HG03135 (cell line): ENCODE results near the gene GAL3ST3.
"Not testable (repeated sequence)": the region's sequence is repeated elsewhere in the genome, so short reads cannot be mapped to it uniquely, and the experiment has no call there.

Experiments used
- ATAC-seq: cut with Tn5 transposase; IDR thresholded peaks from one replicate; pipeline ENCODE4 v1.9.1; 2021; ENCODE audit warnings: mild to moderate bottlenecking, moderate library complexity; ENCODE audit not compliant: unreplicated experiment

GAL3ST3 gene, protein sequence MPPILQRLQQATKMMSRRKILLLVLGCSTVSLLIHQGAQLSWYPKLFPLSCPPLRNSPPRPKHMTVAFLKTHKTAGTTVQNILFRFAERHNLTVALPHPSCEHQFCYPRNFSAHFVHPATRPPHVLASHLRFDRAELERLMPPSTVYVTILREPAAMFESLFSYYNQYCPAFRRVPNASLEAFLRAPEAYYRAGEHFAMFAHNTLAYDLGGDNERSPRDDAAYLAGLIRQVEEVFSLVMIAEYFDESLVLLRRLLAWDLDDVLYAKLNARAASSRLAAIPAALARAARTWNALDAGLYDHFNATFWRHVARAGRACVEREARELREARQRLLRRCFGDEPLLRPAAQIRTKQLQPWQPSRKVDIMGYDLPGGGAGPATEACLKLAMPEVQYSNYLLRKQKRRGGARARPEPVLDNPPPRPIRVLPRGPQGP

DNA sequence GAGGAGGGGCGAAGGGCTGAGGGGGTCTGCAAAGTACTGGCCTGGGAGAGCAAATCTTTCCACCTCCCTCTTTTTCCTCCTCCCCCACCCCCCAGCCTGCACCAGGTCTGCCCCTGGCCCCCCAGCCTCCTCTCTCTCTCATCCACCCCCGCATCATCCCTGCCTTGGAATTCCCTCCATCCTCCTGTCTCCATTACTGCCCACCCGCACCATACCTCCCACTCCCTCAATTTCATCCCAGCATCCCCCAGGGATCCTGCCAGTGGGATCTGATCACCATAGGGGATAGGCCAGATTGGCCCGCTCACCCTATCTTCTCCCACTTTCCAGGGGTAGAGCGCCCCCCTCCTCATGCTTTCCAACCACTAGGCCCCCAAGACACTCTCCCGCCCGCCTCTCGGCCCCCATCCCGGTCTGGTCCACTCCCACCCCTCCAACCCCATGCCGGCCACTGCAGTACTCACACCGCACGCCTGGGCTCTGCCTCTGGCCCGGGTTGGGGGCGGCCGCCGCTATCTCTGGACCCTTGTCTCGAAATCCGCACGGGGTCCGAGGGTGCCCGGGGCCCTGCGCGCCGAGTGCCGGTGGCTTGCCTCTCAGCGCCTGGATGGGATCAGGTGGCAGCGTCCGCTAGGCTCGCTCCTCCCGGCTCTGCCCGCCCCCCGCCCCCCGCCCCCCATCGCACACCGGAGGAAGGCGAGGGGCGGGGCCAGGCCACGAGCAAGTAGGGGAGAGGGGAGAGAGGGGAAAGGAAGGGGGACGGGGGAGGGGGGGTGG is at the start of gene GAL3ST3:
Gene GAL3ST3, minus strand, starts transcription at position 615 of the 777 bp plus-strand sequence. CDS start 3,746 bp downstream, outside the sequence.
- no peak for ATAC-seq

DNA sequence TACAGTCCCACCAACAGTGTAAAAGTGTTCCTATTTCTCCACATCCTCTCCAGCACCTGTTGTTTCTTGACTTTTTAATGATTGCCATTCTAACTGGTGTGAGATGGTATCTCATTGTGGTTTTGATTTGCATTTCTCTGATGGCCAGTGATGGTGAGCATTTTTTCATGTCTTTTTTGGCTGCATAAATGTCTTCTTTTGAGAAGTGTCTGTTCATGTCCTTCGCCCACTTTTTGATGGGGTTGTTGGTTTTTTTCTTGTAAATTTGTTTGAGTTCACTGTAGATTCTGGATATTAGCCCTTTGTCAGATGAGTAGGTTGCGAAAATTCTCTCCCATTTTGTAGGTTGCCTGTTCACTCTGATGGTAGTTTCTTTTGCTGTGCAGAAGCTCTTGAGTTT is 43.2 kb upstream of the GAL3ST3 start:
- ATAC-seq, result not testable (repeated sequence)

DNA sequence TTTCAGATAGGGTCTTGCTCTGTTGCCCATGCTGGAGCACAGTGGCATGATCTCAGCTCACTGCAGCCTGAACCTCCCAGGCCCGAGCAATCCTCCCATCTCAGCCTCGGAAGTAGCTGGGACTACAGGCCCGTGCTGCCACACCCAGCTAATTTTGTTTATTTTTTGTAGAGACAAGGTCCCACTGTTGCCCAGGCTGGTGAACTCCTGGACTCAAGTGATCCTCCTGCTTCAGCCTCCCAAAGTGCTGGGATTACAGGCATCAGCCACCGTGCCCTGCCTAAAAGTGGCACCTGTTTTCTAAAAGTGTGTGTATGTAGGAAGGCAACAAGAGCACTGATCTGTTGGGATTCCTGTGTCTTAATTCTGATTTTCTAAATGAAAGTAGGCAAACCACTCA is 41.3 kb upstream of the GAL3ST3 start:
- ATAC-seq, result no peak

DNA sequence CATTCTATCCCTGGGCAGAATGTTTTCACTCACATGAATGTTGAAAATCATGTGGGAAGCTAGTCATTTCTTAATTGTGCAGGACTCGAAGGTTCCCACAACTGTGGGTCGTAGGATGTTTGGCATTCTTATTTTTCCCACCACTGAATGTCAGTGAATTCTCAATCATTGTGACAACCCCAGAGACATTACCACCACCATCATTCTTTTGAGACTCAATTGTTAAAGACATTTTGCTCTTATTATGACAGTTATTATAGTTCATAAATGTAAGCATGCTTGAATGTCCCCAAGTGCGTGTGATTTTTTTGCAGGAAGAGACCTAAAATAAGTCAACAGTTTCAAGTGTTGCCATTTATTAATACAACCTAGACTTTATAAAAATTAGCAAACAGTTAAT is 40.1 kb upstream of the GAL3ST3 start:
- no peak for ATAC-seq

DNA sequence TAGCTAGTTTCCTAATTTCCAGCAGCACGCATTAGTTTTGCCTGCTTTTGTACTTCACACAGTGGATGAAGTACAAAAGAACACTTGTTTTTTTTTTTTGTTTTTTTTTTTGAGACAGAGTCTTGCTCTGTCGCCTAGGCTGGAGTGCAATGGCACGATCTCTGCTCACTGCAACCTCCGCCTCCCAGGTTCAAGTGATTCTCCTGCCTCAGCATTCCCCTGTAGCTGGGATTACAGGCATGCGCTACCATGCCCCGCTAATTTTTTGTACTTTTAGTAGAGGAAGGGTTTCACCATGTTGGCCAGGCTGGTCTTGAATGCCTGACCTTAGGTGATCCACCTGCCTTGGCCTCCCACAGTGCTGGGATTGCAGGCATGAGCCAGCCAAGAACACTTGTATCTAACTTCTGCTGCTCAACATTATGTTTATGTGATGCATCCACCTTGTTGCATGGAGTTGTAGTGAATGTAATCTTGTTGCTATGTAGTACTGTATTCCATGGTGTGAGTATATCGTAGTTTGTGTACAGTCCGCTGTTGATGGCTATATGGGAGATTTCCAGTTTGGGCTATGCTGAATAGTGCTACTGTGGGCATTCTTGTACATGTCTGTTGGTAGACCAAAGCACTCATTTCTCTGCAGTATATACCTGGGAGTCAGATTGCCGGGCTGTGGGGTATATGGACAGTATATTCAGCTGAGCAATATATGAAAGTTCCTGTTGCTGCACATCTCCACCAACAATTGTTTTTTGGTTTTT is 38.4 kb upstream of the GAL3ST3 start:
- ATAC-seq, result no peak

DNA sequence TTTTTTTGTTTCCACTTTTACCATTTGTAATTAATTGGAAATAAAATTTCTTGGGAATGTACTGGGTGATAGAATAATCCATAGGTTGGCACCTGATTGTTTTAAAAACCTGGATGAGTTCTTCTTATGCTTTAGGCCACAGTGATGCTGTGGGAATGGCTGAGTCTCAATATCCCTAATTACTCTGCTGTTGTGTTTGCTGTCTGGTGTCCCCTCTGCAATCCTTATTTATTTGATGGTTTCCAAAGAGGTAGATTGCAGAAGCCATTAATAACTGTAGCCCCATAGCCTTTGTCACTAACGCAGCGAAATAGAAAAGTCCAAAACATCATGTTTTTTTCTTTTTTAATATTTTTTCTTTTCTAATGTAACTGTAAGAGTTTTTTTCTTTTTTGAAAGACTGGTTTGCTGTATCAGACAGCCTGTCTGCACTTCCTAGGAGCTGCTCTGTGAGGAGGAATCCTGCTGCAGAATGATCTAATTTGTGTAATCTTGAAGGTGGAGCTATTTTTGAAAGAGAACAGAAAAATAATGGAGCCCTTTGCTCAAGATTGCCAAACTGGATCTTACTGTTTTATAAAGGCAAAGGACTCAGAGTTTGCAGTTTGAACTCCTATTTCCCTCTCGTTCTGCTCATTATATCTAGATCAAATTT is 36.0 kb upstream of the GAL3ST3 start:
- ATAC-seq, result no peak

DNA sequence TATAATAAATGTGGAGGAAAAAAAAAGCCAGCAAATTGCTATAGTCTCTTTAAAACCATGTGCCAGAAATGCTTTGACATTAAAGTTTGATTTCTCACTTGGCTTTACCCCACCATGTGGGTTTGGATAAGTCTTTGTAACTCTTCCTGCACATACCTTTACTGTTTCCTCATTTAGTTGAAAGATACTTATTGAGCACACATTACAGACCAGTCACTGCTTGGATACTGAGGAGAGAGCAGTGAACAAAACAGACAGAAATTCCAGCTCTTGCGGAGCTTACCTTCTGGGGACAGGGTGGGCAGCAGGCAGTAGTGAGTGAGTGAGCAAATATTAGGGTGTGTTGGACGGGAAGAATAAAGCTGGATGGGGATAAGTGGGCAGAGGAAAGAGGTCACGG is 34.8 kb upstream of the GAL3ST3 start:
- no peak for ATAC-seq

DNA sequence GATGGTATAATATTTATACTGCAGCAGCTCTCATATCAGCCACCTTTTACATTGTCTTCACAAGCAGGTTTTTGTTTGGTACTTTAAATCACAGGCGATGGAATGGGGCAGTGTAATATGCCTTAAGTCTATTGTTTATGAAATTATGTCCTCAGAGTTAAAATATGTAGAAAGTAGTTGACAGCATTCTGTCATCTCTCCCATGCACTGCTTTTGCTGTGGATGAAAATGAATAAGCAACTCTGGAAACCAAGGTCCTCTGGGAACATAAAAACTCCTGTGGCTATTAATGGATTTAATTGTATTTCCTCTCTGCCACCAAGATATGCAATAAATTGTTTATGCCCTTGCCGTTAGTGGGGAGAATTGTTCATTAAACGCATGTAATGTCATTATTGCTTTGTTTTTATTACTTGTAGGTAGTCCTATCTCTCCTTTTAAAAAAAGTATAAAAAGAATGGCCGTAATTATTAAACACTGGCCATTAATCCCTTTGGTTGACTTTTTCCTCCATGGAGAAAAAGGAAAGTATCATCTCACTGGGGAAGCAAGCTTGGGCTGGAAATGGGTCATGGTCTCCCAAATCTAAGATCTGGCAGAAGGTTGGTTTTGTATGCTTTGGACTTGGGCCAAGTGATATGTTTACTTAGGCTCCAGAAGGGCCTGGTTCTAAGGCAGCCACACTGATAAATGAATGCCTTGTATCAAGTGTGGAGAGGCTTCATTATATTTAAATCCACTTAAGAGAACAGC is 34.2 kb upstream of the GAL3ST3 start:
- ATAC-seq, result no peak

DNA sequence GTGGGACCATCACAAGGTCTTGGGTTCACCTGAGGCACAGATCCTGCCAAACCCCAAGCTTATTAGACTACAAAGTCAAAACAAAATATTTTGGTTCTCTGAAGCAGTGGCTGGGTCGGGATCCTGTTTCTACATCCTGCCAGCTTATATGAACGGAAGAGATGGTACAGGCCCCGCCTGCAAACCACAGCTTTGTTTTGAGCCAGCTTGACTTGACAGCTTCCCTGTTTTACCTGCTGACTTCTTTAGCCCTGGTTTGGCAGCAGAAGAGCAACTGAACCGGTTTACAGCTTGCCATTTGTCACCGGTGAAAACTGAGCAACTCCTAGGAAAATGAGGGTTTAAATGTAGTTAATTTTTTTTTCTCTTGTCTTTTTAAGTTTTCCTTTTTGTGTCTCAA is 32.5 kb upstream of the GAL3ST3 start:
- no peak for ATAC-seq

DNA sequence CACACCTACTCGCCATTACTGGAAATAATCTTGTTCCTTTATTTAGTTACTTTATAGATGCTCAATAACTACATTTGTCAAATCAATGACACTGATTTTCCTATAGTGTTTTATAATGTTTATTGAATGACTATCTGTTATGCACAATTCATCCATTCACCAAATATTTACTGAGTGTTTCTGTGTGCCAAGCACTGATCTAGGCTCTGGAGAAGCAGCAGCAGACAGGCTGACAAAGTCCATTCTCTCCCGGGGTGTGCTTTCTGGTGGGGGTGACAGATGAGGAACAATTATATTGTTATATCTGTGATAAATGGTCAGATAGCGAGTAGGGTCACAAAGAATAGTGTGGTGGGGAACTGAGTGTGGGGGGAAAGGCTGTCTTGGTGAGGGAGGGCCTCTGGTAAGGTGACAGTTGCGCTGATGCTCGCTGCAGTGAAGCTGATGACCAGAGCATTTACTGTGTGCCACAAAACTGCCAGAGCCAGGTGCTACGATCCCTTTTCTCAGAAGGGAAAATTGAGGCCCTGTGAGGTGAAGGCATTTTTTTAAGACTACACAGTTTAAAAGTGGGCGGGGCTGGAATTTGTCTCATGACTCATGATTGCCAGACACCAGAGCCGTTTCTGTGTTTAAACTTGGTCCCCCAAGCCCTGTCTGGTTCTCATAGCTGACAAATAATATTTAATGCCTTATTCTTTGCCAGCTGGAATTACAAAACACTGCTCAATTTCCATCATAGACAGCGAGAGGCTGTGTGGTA is 31.3 kb upstream of the GAL3ST3 start:
- no peak for ATAC-seq

DNA sequence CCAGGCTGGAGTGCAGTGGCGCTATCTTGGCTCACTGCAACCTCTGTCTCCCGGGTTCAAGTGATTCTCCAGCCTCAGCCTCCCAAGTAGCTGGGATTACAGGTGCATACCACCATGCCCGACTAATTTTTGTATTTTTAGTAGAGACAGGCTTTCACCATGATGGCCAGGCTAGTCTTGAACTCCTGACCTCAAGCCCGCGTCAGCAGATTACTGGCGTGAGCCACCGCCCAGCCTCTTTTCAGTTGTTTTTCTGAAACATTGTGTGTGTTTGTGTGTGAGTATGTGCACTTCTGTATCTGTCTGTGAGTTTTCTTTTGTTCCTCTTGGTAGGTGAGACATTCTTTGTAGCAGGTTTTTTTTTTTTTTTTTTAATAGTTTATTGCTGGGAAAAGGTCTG is 30.0 kb upstream of the GAL3ST3 start:
- not testable (repeated sequence) for ATAC-seq

DNA sequence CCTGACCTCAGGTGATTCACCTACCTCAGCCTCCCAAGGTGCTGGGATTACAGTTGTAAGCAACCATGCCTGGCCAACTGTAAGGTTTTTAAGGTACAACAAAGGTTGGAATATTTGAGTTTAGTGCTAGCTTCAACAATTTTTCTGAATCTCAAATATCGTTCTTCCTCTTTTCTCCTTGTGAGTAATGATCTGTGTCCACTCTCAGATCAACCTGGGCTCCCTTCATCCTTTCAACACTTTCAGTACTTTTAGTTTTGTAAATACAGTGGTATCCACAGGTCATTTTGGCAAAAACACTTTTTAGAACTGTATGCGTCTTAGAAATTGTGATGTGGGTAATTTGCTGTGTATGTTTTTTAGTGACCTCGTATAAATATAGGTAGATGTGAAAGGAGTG is 29.0 kb upstream of the GAL3ST3 start:
- no peak for ATAC-seq

DNA sequence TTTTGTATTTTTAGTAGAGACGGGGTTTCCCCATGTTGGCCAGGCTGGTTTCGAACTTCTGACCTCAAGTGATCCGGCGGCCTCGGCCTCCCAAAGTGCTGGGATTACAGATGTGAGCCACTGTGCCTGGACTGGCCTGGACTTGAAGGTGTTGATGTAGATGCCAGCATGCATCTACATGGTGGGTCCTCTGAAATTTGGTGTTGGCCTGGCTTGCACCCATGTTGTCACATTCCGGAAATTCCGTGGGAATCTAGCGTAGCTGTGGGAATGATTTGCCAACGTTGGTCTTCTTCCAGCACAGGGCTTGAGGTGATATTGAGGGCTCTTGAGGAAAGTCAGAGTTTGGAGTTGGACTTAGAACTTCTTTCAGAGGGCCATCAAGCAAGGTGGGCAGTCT is 27.6 kb upstream of the GAL3ST3 start:
- no peak for ATAC-seq

DNA sequence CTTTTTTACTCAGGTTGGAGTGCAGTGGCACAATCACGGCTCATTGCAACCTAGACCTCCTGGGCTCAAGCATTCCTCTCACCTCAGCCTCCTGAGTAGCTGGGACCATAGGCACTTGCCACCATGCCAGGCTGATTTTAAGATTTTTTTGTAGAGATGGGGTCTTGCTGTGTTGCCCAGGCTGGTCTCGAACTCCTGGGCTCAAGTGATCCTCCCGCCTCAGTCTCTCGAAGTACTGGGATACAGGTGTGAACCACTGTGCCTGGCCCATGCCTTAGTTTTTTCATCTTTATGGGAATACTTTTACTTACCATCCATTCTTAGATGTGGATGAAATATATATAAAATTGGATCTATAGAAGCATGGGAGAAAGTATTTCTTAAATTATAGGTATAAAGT is 26.3 kb upstream of the GAL3ST3 start:
- no peak for ATAC-seq

DNA sequence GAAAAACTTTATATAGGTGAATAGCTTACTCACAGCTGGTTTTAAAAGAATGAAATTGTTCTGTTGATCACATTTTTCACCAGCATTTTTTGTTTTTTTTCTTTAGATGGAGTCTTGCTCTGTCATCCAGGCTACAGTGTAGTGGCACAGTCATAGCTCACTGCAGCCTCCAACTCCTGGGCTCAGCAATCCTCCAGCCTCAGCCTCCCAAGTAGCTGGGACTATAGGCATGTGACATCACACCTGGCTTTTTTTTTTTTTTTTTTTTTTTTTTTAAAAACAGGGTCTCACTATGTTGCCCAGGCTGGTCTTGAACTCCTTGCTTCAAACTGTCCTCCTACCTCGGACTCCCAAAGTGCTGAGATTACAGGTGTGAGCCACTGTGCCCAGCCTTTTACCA is 24.7 kb upstream of the GAL3ST3 start:
- ATAC-seq, result no peak

DNA sequence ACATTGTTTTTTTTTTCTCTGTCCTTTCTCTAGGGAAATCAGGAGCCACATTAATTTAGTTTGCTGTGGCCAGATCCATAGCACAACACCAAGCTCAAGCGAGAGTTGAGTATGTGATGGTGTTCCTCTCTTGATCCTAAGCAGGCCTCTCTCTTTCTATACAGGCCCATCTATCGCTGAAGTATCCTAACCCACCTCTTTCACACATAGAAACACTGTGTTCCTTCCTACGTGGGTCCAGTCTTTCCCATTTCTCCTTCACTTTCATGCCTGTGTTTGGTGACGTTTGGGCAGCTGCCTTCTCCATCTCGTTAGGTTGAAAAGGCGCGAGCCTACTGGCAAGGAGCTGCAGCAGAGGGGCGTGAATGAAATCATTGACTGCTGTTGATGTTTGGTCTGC is 23.6 kb upstream of the GAL3ST3 start:
- ATAC-seq, result no peak

DNA sequence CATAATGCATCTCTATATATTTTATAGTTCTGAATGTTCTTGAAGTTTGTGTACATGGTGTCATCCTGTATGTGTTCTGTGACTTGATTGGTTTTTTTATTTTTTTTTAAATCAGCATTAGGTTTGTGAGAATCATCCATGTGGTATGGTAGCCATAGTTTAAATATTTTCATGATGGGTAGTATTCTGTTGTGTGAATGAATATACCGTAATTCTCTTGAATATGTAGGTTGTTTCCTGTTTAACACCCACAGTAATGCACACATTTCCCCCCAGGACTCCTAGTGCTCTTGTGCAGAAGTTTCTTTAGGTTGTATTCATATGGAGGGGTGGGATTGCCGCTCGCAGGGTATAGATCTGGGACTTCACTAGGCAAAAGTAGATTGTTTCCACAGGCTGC is 23.1 kb upstream of the GAL3ST3 start:
- no peak for ATAC-seq

DNA sequence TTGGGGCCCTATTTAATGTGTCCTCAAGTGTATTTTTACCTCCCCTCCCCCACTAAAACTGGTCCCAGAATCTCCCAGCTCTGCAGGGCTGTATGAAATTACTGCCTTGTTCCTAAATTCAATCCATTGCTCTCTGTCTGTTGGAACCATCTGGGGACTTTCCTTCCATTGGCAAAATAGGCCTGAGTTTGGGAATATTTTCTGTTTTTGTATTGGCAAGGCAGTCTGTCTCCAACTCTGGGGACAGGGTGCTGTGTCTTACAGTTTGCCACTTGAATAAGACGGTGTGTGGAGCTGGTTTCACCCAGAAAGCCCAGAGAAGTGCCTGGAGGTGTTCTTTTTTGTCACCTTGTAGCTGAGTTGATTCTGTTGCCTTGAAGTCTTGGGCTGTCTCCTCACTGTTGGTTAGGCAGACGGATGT is 22.4 kb upstream of the GAL3ST3 start:
- no peak for ATAC-seq

DNA sequence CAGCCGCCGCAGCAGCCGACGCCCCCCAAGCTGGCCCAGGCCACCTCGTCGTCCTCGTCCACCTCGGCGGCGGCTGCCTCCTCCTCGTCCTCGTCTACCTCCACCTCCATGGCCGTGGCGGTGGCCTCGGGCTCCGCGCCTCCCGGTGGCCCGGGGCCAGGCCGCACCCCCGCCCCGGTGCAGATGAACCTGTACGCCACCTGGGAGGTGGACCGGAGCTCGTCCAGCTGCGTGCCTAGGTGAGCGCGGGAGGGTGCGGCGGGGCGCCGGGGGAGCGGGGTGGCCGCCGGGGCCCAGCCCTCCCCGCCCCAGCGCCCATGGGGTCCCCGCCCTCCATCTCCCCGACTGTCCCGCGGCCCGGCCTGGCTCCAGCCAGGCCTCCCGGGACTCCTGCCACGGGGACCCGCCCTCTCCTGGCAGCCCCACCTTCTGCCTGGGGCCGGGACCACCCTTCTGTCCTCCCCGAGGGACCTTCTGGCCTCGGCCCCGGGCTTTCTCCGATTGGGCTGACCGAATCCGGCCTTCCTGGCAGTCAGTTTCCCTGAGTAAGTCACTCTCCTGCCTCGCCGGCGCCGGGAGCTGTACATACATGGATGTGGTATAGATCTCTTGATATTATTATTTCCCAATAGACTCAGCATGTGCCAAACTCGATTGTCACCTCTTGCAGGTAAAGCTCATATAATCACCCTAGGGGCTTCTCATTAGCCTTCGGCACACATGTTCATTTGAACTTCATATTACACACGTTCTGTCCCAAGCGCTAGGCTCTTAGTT is 21.8 kb upstream of the GAL3ST3 start:
- peak; percentile 16 for ATAC-seq
